GM19239 (cell line): ENCODE data around the gene SYT1.
"Not testable (repeated sequence)": the region's sequence is repeated elsewhere in the genome, so short reads cannot be mapped to it uniquely, and the experiment has no call there.

ENCODE experiments used
- DNase-seq: peaks from one replicate; pipeline ENCODE4 v3.0.0; 2011; ENCODE audit warnings: low spot score; ENCODE audit not compliant: insufficient read length
- FAIRE-seq: peaks from 2 replicates; lab custom pipeline; 2011; peaks lifted over from hg19 to GRCh38; lab: Jason Lieb, UNC

Gene SYT1

DNA sequence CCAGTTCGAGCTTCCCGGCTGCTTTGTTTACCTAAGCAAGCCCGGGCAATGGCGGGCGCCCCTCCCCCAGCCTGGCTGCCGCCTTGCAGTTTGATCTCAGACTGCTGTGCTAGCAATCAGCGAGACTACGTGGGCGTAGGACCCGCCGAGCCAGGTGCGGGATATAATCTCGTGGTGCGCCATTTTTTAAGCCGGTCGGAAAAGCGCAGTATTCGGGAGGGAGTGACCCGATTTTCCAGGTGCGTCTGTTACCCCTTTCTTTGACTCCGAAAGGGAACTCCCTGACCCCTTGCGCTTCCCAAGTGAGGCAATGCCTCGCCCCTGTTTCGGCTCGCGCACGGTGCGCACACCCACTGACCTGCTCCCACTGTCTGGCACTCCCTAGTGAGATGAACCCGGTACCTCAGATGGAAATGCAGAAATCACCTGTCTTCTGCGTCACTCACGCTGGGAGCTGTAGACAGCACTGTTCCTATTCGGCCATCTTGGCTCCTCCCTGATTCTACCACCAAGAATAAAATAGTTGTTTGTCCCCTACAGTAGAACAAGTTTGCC is 180.7 kb downstream of the SYT1 start:
- not testable (repeated sequence) for DNase-seq, FAIRE-seq

DNA sequence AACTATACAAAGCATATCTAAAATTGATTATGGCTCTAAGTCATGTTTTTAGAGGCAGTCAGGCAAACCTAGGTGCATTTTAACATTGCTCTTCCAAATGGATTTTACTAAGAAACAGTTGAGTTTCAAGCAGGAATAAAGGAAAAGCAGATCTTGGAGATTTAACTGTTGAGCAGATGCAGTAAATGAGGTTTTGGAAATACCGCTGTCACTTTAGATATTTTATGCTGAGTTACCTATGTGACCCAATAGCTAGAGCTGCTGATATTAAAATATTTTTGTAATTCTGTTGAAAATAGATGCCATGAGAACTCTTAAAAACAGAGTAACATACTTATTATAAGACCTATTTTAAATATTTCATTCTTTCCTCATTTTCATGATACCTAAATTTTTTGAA is 181.4 kb downstream of the SYT1 start:
- DNase-seq (no peak), FAIRE-seq (no peak)

DNA sequence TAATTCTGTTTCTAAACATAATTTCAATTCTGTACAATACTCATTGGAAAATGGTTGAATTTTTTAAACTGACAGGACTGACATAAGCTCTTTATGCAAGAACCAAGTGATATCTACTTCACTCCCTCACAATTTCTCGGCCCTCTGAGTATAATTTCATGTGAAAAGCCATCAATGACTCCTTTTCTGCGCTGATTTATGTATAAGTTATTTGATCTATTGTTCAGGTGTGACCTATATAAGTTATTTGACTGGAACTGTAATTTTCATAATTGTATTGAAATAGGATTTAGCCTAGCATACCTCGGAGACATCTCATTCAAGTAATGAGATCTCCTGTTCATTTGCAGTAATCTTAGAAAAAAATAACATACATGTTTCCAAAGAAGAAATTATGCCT is 184.4 kb downstream of the SYT1 start:
- DNase-seq (no peak), FAIRE-seq (no peak)

DNA sequence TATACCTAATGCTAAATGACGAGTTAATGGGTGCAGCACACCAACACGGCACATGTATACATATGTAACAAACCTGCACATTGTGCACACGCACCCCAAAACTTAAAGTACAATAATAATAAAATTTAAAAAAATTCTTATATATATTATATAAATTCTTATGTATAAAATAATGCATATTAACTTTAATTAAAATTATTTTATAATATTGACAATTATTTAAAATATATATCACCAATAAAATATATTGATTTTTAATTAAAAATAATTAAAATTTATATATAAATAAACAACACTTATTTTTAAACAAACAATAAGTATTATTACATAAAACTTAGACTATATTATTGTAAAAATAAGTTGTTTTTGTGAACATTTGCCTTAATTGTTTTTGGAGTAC is 188.8 kb downstream of the SYT1 start:
- no peak for DNase-seq

DNA sequence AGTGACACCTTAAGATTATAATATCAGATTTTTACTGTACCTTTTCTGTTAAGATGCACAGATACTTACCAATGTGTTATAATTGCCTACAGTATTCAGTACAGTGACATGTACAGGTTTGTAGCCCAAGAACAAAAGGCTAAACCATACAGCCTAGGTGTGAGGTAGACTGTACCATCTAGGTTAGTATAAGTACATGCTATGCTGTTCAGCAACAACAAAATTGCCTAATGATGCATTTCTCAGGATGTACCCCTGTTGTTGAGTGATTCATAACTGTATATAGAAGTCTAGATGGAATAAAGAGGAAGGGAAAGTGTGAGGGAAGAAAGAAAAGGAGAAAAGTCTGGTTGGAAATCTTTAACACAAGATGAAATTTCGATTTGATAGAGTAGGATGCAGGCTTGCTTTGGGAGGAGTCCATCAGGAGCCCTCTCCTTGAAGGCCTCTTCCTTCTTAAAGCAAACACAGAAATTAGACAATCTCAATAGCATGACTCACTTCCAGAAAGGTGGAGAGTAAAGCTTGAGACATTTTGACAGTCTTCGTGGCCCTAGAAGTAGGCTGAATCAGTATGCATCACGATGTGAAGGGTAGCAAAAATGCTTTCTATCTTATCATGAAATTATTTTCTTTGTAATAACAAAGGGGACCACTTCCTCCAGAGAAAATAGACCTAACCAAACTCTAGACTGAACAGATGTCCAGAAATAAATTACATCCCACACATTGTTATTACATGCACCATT is 191.5 kb downstream of the SYT1 start:
- no peak for DNase-seq
- FAIRE-seq = peak; percentile 66

More for the DNA sequence above, 188.8 kb downstream of the SYT1 start:
- no peak for FAIRE-seq

DNA sequence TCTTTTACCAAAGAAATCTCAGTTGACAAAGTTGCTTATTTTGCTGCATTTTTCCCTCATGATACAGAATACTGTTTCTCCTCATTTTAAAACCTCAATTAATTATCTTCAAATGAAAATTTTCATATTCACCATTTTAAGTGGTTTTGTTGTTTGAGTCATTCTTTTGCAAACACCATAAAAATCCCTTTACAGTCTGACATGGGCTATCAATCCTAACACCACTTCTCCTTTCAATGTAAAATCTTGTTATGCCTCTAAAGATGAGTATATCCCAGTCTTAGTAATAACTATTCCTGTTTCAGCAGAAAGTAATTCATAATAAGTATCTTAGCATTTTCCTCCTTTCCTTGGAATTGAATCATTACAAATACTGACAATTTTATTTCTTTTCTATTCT is 192.2 kb downstream of the SYT1 start:
- FAIRE-seq (no peak), DNase-seq (no peak)

DNA sequence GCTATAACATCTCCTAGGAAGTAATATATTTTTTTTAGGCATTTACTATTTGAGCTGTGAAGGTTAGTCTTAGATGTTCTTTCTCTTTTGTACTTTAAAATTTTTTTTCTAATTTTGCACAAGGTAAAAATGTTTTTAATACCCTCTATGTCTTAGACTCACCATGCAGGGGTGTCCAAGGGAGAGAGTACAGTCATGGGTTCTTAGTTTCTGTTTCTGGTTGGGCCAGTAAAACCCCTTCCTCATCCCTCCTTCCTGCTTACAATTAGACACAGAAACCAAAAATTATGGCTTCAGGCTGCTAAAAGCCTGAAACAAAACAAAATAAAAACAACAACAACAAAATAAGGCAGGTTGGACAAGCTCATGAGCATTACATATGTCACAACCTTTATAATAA is 193.0 kb downstream of the SYT1 start:
- FAIRE-seq (peak; percentile 61), DNase-seq (no peak)

DNA sequence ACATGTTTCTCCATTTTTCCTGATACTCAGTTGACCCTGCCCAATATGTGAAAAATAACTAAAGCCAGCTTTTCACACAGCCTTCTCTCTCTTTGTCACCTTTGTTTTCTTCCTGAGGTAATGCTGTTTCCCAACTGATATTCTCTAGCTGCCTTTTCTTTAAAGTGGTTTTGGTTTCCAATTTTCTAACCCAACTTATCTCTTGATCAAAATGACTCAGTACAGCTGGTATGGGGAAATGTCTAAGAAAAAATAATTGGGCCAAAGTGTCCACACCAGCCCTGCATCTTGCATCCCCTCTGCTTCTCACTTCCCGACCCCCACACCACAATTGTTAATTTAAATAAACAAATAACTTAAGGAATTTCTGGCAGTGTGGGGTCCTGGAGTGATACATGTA is 193.8 kb downstream of the SYT1 start:
- FAIRE-seq = peak; percentile 56
- DNase-seq = no peak

DNA sequence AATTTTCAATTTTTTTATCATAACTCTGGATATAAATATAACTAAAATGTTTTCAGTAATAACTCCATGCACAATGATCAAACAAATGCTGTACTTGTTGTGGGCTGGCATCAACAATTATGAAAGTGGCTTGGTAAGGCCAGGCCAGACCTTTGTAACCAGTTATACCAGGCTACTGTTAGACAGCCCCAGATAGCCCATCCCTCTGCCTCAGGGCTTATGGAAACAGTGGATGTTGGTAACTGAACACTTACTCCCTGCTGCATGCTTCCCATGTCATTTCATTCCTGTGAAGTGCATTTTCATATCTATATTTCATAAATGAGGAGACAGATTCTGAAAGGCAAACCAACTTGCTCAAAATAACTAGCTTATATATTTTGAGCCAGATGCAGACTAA is 195.0 kb downstream of the SYT1 start:
- DNase-seq (no peak), FAIRE-seq (peak; percentile 64)

DNA sequence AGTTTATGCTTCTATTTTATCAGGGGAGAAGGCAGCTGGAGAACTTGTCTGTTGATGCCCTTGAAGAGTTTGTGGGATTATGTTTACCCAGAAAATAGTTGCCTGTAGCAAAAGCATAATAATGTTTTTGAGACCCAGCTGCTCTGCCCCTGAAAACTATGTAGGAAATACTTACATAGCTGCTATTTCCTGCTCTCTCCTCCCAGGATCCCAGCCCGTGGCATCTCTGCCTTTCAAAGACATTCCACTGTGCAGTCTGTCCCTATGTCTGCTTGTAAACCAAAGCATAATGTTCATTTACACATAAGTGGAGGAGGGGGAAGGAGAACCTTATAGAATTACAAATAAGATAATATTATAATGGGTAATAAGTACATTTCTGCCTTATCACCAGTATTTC is 198.7 kb downstream of the SYT1 start:
- DNase-seq (no peak), FAIRE-seq (no peak)

DNA sequence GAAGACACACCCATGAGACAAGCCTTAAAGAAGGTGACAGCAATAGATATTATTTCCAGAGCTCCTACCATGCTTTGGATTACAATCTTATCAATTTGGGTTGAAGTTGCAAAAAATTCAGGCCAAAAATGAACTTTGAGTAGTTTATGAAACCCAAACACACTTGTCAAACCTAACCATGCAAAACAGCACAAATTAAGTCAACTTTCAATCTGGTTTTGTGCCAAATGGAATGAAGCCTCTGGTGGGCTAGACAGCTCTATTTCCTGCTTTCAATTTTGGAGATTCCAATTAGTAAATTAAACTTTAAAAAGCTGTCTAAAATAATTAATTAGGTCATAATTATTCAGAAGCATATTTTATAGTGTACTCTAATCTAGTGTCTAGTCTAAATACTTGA is 203.4 kb downstream of the SYT1 start:
- peak; percentile 77 for FAIRE-seq
- DNase-seq = no peak

DNA sequence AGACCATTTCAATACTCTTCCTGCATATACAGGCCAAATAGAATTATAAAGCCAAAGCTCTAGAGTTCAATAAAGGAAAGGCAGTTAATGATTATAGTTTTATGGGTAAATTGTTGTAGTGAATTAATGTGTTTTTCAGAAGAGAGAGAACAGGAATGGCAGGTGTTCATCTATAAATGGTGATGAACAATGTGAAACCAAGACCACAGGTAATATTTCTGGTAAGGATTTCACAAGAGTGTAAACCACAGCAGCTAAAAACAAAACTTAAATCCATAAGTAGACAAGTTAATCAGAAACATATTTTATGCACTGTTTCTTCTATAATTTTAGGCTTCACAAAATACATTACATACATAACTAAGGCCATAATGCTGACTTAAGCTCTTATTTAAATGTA is 204.4 kb downstream of the SYT1 start:
- peak; percentile 97 for FAIRE-seq
- DNase-seq = peak; percentile 15

DNA sequence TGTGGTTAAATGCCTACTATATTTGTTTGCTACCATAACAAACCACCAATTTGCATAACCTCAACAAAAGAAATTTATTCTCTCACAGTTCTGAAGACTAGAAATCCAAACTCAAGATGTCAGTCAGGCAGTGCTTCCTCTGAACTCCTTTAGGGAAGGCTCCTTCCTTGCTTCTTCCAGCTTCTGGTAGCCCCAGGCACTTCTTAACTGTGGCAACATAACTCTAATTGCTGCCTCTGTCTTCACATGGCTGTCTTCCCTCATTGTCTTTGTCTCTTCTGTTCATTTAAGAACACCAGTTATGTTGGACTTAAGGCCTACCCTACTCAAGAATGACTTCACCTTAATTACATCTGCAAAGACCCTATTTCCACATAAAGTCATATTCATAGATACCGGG is 206.9 kb downstream of the SYT1 start:
- FAIRE-seq (peak; percentile 89), DNase-seq (no peak)

DNA sequence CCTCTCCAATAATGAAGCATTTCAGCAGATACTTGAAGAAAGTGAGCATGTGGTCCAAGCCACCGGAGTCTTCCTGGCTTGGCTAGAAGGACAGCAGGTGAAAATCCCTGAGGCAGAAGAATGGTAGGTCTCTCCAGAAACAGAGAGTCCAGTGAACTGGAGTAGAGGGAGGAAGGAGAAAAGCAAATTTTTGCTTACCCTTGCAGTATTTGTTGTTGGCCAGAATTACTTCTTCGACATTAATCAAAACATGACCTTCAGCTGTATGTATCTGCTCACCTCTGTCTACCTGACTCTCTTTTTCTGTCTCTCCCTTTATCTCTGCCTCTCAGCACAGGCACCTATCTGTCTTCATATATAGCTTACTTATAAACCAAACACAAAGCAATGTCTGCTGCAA is 208.9 kb downstream of the SYT1 start:
- DNase-seq = no peak
- FAIRE-seq = no peak

DNA sequence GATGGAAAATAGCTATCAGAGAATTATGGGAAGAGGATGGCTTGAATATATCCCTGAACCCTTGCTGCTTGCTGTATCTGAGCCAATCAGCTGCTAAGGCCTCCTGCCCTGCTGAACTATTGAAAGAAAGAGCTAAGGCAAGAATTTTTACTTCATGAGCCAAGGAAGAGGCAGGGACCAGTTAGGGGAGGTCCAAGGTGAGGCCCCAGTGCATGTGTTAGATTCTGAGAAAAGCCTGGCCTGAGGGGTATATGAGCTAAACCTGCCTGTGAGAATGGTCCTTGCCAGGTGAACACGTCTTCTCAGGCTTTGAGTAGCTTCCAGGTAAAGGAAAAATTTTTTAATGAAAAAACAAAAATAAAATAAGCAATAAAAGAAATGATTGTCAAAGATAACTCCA is 218.0 kb downstream of the SYT1 start:
- FAIRE-seq (no peak), DNase-seq (no peak)

DNA sequence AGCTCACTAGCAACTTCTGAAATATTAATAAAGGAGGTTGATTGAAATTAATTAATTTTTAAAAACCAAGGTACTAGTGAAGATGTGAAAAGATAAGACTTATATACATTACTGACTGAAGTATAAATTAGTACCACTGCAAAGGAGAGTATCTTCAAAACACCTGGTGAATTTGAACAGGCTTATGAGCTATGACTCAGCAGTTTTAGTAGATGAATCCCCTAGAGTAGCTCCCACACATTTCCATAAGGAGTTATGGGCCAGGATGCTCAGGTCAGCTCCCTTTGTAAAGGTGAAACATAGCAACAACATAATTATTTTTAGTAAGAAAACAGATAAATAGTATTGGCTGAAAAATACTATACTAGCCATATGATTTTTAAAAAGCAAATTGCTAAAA is 218.6 kb downstream of the SYT1 start:
- FAIRE-seq (no peak), DNase-seq (no peak)

DNA sequence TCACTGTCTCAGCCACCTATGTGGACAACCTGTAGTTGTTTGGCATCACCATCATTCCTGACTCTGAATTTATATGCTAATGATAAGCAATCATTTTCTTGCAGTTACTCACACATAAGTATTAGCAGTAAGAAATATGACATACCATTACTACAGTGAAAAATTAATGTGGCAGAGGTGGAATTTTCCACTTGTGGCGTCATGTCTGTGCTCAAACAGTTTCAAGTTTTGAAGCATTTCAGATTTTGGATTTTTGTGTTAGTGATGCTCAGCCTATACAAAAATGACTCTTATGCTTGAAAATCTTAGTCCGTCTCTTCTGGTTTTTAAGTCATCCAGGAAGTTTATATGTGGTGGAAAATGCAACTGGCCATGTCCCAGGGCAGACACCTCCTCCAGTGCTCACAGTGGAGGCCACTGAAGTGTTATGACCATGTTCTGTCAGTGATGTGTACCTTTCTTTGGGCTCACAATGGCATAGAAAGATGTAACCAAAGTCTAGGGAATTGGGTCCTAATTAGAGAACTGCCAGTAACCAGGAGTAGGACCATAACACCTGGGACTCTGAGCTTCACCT is 220.6 kb downstream of the SYT1 start:
- DNase-seq (no peak), FAIRE-seq (peak; percentile 64)

DNA sequence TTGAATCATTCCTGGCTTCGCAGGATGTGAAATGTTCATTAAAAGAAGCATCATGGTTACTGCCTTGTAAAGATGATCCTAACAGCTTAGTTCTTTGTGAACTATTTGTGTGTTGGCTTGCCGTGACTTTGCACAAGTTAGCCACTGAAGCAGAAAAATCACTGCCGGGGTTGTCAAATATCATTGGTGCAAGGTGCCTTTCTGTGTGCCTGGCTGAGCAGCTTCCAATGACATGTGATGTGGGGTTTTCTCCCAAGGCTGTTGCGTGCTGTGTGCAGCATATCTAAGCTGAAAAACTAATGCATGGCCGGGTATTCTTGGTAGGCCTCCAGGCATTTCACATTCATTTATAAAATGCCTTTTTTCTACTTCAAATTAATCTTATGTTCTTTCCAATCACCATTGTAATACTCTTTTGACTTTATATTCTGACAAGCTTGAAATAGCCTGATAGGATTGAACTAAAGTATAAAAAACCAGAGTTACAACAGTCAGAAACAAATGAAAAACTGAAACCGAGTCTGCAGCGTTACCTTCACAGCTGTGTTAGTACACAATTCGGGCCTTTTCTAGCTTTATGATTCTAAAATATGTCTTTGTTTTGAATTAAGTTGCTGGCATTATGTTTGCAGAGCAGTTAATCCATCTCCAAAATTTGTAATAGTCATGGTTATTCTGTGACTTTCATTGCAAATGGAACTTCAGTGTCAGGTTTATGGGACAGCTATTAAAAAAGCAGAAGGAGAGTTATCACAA is 222.1 kb downstream of the SYT1 start:
- FAIRE-seq (peak; percentile 42), DNase-seq (no peak)

DNA sequence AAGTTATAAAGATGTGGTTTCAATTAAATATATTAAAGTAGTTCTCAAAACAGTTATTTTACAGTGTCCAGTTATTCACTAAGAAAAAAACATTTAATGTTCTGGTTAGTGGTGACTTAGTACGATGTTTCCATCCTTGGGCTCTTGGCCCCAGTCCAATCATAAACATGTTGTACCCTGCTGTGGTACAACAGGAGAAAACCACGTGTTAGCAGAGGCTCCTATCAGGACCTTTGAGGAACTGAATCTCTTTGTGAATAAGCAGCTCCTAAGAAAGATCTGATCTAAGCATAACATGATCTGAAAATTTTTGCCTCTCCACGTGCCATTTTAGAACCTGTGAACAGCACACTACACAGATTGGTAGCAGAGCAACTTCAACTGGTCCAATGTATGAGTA is 234.0 kb downstream of the SYT1 start:
- DNase-seq (no peak), FAIRE-seq (no peak)

DNA sequence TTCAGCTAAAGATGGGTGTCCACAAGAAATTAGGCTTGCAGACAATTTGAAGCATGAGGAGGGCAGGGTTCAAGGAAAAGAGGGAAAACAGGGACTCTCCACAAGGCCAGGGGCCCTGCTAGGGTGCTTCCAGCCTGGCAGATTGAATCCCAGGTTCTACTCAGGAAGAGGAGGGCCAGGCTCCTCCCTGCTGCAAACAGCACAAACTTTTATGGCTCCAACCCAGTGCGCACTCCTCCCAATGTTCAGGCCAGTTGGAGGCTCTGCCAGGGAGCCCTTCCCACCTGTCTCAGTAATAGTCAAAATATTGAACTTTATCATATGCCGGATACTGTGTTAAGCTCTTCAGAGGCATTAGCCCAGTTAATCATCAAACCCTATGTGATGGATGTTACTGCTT is 244.4 kb downstream of the SYT1 start:
- DNase-seq = no peak
- no peak for FAIRE-seq

DNA sequence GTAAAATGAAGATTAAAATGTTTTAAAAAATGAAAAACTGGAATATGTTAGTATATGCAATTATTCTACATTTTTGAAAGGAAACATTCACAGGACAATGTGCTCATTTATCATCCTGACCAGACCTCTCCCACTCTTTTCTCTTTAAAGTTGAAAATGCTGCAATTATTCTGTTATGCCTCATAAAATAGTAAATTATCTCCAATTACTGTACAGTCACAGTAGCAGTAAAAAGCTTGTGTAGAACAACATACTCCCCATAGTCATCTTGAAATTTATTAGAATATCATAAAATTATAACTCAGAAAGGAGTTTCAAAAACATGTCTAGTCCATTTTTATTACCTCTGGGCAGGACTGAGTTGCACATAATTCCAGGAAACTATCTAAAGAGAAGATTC is 250.3 kb downstream of the SYT1 start:
- DNase-seq (no peak), FAIRE-seq (no peak)
